HUDEP-2 (cell line): Measurements from ENCODE around the gene RNF113B.

Experiments used
- DNase-seq, 76 experiments: peaks; one replicate each; lab custom pipeline; 2025; ENCODE audit not compliant: unreplicated experiment in 76 of 76; lab: John Stamatoyannopoulos, UW

Gene RNF113B

GRCh38 chr13:98175823-98176222 lies 1.2 kb downstream of the RNF113B start:
- DNase-seq, result no peak

GRCh38 chr13:98175043-98175442 lies 2.0 kb downstream of the RNF113B start:
- DNase-seq, result no peak

- no peak for DNase-seq
These were observed 2.8 kb downstream of the RNF113B start for GRCh38 chr13:98174307-98174706.

- no peak for DNase-seq
These were observed 3.5 kb downstream of the RNF113B start for GRCh38 chr13:98173431-98174152.

GRCh38 chr13:98172590-98173422 lies 4.3 kb downstream of the RNF113B start:
- DNase-seq, result no peak

GRCh38 chr13:98171900-98172589 lies 5.0 kb downstream of the RNF113B start:
- peak in 25 of 76 experiments; percentile 2 to 38 (median 15) for DNase-seq

GRCh38 chr13:98169331-98169730 lies 7.7 kb downstream of the RNF113B start:
- no peak for DNase-seq

- no peak for DNase-seq
These were observed 14.1 kb downstream of the RNF113B start for GRCh38 chr13:98162935-98163334.

- no peak for DNase-seq
These were observed 18.7 kb downstream of the RNF113B start for GRCh38 chr13:98158172-98158899.

GRCh38 chr13:98157609-98158008 lies 19.5 kb downstream of the RNF113B start:
- no peak for DNase-seq

- DNase-seq, result no peak
These were observed 19.9 kb downstream of the RNF113B start for GRCh38 chr13:98157188-98157587.

- DNase-seq, result no peak
These were observed 20.8 kb downstream of the RNF113B start for GRCh38 chr13:98156259-98156658.

- DNase-seq, result peak in 1 of 76 experiments; percentile 2
These were observed 21.5 kb downstream of the RNF113B start for GRCh38 chr13:98155475-98156109.

- no peak for DNase-seq
These were observed 26.1 kb downstream of the RNF113B start for GRCh38 chr13:98150832-98151479.

- DNase-seq, result no peak
These were observed 29.5 kb downstream of the RNF113B start for GRCh38 chr13:98147521-98147920.

- DNase-seq, result peak in 8 of 76 experiments; percentile 2 to 24 (median 6)
These were observed 32.2 kb downstream of the RNF113B start for GRCh38 chr13:98144801-98145350.

GRCh38 chr13:98144027-98144741 lies 32.9 kb downstream of the RNF113B start:
- peak in 11 of 76 experiments; percentile 3 to 26 (median 7) for DNase-seq

- no peak for DNase-seq
These were observed 33.5 kb downstream of the RNF113B start for GRCh38 chr13:98143601-98144026.

GRCh38 chr13:98143157-98143553 lies 33.9 kb downstream of the RNF113B start:
- no peak for DNase-seq
